IMR-90 (cell line): Measurements from ENCODE around the gene NAP1L1.

Experiments
- CTCF ChIP-seq: conservative IDR thresholded peaks from 2 replicates; pipeline ENCODE4 v1.5.1; 2012; ENCODE audit warnings: mild to moderate bottlenecking, low read depth, low read length, improper control_type of control experiment
- NFE2L2 ChIP-seq: fragments of 150-350 bp; IDR thresholded peaks from 2 replicates; pipeline ENCODE4 v1.6.1; 2016; ENCODE audit warnings: low read depth, mild to moderate bottlenecking, low read length
- POLR2A ChIP-seq: IDR thresholded peaks from 2 replicates; pipeline ENCODE4 v1.6.1; 2012; ENCODE audit warnings: mild to moderate bottlenecking, low read depth, low read length
- RAD21 ChIP-seq: IDR thresholded peaks from 2 replicates; pipeline ENCODE4 v1.6.1; 2012; ENCODE audit warnings: low read length, improper control_type of control experiment
- RCOR1 ChIP-seq: IDR thresholded peaks from 2 replicates; pipeline ENCODE4 v1.6.1; 2012; ENCODE audit warnings: mild to moderate bottlenecking, low read length, improper control_type of control experiment; ENCODE audit not compliant: insufficient replicate concordance
- SMC3 ChIP-seq: fragments of 150-350 bp; IDR thresholded peaks from 2 replicates; pipeline ENCODE4 v1.6.1; 2016; ENCODE audit warnings: low read depth, mild to moderate bottlenecking, antibody characterized with exemption, low read length, moderate library complexity

GRCh38 chr12:76106631-76107030 is 22.1 kb upstream of the NAP1L1 start:
- TF ChIP-seq CTCF (no peak), POLR2A (no peak), SMC3 (no peak), NFE2L2 (no peak), RAD21 (no peak), RCOR1 (no peak)
